Measurements from ENCODE around the gene PSAP.

- no peak for TF ChIP-seq CTCF (IDR thresholded peaks at IDR 0.05; ENCODE audit: low read depth, low read length)
- TF ChIP-seq EZH2phosphoT487 (IDR thresholded peaks at IDR 0.05; ENCODE audit: low read depth) = no peak
Measured at GRCh38 chr10:71776481-71776925, 74.5 kb downstream of the PSAP start.

Data from OCI-LY3 (cell line).